ENCODE results near the gene CD83. TPM values are rescaled to one million over a fixed set of nuclear protein-coding genes. Genes with fewer than 3 reads are reported as not detected.

The CD83 gene, protein sequence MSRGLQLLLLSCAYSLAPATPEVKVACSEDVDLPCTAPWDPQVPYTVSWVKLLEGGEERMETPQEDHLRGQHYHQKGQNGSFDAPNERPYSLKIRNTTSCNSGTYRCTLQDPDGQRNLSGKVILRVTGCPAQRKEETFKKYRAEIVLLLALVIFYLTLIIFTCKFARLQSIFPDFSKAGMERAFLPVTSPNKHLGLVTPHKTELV
- total RNA-seq (2022; extraction: Qiagen RNA extraction), result 1.8 to 2.6 TPM (median 2.0 TPM) in 5 replicates

DNA sequence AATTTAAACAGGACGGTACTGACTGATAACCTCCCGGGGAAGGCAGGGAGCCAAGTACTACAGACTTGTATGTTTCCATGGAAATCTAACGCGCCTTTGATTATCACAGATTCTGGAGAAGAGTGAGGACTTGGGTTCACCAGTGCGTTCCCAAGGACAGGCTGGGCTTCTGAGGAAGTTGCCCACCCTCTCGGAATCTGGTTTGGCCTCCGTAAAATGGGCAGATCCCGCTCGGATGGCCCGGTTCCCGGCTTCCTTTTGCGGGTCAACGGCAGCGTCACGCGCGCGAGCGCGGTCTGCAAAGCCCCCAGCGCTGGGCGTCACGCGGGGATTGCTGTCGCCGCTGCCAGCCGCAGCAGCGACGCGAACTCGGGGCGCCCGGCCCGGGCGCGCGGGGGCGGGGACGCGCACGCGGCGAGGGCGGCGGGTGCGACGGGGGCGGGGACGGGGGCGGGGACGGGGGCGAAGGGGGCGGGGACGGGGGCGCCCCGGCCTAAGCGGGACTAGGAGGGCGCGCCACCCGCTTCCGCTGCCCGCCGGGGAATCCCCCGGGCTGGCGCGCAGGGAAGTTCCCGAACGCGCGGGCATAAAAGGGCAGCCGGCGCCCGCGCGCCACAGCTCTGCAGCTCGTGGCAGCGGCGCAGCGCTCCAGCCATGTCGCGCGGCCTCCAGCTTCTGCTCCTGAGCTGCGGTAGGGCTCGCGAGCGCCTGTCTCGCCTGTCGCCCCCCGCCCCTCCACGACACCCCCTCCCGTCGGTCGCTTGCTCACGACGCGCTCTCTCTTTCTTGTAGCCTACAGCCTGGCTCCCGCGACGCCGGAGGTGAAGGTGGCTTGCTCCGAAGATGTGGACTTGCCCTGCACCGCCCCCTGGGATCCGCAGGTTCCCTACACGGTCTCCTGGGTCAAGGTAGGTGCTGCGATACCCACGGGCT lies at the start of gene CD83:
Gene CD83 (plus strand): TSS at position 615 of the 933 bp plus-strand sequence. CDS start 40 bp downstream, at position 655.

Other genes with a start within 250 kb of the CD83 start
- gene RNF182, start 192.8 kb upstream of the CD83 start, total RNA-seq (2022; extraction: Qiagen RNA extraction), result 2.7 to 3.5 TPM (median 3.1 TPM) in 5 replicates